ENCODE measurements around the gene HIP1.
A peak's percentile ranks its signal among the peaks of the same experiment; 100 is the strongest.

DNA sequence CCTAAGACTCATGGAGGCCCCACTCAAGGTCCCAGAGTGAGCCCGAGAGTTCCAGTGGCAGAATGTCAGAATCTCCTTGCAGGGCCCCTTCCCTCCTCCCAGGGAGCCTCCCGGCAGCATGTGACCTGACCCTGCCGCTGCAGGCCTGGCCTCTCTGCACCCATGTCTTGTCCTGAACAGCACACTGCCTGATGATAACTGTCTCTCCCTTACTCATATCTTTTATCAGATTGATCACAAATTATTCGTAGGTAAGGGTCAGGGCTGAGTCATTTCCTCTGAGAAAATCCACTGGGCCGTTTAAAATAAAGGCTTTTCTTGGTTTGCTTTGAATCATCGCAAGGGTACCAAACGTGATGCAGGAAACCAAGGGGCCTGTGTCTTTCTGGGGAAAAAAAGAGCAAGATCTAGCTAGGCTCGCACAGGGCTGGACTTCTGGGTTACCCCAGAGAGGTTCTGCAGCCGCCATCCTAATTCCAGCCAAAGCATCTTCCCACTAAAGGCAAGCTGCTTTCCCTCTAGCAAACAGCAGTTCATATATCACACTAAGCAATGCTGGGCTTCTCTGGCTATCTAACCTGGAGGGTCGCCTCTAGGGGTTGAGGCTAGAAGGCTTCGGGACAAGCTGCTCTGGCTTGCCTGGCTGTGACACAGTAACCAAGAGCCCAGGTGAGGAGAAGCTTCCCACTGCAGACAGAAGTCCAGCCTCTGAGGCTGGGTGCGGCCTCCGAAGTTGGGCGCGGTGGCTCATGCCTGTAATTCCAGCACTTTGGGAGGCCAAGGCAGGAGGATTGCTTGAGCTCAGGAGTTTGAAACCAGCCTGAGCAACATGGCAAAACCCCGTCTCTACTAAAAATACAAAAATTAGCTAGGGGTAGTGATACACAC is 141.8 kb downstream of the HIP1 start:
- no peak for TF ChIP-seq POLR2A (IDR thresholded peaks at IDR 0.05; ENCODE audit: low read depth, low read length)
- no peak for TF ChIP-seq CTCF (conservative IDR thresholded peaks at IDR 0.05; ENCODE audit: low read depth, low read length)
- TF ChIP-seq MAZ (IDR thresholded peaks at IDR 0.05; ENCODE audit: borderline replicate concordance, low read depth, low read length), result no peak
- TF ChIP-seq SMC3 (IDR thresholded peaks at IDR 0.05; ENCODE audit: low read depth, low read length), result no peak
- no peak for TF ChIP-seq NFE2L2 (IDR thresholded peaks at IDR 0.05; ENCODE audit: low read depth, low read length)
- TF ChIP-seq CHD1 (IDR thresholded peaks at IDR 0.05; ENCODE audit: low read depth, low read length), result no peak
- peak; percentile 47; the same call in 1 of the 2 replicates for TF ChIP-seq USF2 (IDR thresholded peaks at IDR 0.05; ENCODE audit: low read depth, low read length)
- TF ChIP-seq RFX5 (IDR thresholded peaks at IDR 0.05; ENCODE audit: low read depth, low read length), result no peak
- TF ChIP-seq CEBPB (IDR thresholded peaks at IDR 0.05; ENCODE audit: low read depth, low read length), result no peak
- no peak for TF ChIP-seq MXI1 (IDR thresholded peaks at IDR 0.05; ENCODE audit: borderline replicate concordance, low read depth, low read length)
- no peak for TF ChIP-seq RAD21 (IDR thresholded peaks at IDR 0.05; ENCODE audit: low read length)
